HG03039 (cell line): Measurements from ENCODE around the gene KDELR1.

Experiments used
- ATAC-seq: cut with Tn5 transposase; IDR thresholded peaks from one replicate; pipeline ENCODE4 v1.9.1; 2021; ENCODE audit warnings: mild to moderate bottlenecking, moderate library complexity; ENCODE audit not compliant: unreplicated experiment

KDELR1 gene

GRCh38 chr19:48344892-48345291 is 46.5 kb downstream of the KDELR1 start:
- ATAC-seq, result no peak

DNA sequence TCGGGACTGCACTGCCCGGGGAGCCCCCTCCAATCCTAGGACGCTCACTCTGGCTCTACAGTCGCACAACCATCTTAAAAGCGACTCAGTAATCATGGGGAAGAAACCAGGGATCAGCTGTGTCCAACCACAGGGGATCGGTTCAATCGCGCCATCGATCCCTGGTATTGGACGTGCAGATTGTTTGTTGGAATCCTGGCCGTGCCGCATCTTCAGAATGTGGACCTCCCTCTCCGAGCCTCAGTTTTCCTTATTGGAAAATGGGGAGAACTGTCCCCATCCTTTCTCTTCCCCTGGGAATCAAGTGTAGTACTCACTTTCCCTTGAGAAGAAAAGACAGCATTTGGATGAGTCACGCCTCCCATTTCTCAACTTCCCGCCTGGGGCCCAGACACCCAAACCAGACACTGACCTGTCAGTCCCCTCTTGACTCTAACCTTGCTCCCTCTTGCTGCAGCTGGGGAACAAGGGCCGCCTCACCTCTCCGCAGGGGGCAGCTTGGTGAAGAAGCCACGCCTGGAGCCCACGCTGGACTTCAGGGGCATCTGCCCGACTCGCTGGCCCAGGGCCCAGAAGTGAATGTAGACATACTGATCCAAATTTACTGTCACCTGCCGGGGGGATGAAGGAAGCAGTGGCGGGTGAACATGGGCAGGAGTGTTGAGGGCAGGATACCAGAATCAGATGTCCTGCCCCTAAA is 48.4 kb downstream of the KDELR1 start:
- no peak for ATAC-seq

GRCh38 chr19:48342414-48342738 is 49.0 kb downstream of the KDELR1 start:
- no peak for ATAC-seq

GRCh38 chr19:48341515-48342413 is 49.6 kb downstream of the KDELR1 start:
- no peak for ATAC-seq

DNA sequence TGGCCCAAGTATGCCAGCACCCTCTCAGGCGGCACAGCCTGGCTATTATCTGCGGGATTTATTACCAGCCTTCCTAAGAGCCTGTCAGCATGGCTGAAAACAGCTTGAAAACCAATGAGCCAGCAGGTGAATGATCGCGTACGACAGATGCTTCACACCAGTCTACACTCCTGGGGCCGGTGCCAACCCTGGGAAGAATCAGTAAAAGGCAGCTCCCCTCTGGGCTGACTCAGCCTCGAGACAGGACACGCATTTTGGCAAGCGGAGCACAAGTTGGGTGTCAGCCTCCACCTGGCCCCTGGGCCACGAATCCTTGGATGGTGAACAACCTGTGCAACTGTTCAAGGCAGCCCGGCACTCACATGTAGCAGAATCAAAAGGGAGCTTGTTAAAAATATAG is 50.4 kb downstream of the KDELR1 start:
- ATAC-seq, result no peak

- ATAC-seq, result no peak
These were observed 52.4 kb downstream of the KDELR1 start for GRCh38 chr19:48338802-48339503.

GRCh38 chr19:48338253-48338755 is 53.0 kb downstream of the KDELR1 start:
- ATAC-seq, result no peak

DNA sequence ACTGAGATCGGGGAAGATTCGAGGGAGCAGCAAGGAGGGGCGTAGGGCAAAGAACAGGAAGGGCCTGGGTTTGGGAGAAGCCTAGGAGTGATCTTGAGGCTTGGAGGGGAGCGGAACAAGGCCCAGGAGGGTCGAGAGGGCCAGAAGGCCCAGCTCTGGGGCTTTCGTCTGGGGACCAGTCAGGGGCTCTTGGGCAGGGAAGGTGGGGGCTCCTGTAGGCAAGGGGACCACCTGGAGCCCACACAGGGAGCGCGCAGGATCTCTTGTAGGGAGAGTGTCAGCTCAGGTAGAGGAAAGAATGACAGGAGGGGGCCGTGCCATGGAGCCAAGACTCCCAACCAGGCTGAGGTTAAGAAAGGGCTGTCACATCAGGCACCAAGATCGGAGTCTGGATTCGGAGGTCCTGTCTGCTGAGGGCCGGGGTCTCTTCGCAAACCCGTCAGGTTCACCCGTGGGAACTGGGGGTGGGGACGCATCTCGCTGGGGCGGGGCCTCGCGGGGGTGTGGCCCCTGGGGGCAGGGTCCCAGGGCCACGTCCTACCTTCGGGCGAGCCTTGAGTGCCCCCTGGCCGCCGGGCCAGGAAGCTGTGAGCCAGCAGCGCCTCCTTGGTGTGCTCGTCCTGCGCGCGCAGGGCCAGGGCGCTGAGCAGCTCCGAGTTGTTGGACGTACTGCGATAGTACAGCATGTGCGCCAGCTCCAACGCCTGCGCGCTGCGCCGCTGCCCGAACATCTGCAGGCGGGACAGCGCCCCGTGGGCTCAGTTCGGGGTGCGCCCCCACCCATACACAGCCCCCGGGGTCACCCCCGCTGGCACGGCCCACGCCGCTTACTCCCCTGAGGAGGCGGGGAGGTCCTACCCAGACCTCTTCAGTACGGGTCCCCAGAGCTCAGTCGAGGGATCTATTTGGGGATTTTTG is 57.6 kb downstream of the KDELR1 start:
- peak; percentile 39 for ATAC-seq

DNA sequence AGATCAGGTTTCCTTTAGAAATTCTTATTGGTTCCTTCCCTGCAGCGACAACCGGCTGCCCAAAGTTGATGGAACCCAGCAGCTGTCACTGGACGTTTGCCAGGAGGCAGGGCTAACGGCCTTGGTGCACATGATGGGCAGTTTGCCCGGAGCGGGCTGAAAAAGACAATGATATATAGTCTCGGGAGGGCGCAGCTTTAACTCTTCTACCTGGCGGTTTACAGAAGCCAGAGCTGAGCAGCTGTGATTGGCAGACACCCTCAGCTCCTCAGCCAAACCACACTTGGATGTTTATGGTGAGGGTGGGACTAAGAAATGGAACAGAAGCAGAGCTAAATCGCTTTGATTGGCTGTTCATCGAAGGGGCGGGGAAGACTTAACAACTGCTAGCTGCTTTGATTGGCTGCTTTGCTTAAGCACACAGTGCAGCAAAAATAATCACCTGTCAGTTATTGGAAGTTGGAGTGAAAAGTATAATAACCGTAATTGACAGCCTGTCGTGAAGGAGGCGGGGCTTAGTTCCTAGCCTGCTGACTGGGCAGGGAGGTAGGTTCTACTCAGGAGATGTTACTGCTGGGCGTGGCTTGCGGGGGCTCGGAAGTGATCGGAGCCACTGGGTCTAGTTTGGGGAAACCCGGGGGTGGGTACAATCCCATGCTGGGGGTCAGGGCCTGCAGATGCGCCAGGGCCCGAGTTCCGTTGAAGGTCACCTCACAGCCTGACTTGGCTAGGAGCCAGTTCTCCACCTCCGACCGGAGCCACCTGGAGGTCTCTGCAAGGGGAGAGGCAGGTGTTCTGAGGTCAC is 58.5 kb downstream of the KDELR1 start:
- peak; percentile 44 for ATAC-seq
